GM12875 (cell line): Measurements from ENCODE around the gene MLST8.

Source experiments
- H3K4me3 ChIP-seq: one replicate; pipeline ENCODE4 v1.5.1; 2011; ENCODE audit warnings: low read depth, low read length, control low read depth
- CTCF ChIP-seq: IDR thresholded peaks from 2 replicates; pipeline ENCODE4 v1.5.1; 2011; ENCODE audit warnings: low read depth, mild to moderate bottlenecking, control low read depth, inconsistent platforms, low read length, moderate library complexity, borderline replicate concordance; ENCODE audit not compliant: insufficient read depth

MLST8 gene

GRCh38 chr16:2178321-2179106 lies 26.7 kb upstream of the MLST8 start:
- no peak for TF ChIP-seq CTCF
- no peak overlapping the region for H3K4me3 ChIP-seq

DNA sequence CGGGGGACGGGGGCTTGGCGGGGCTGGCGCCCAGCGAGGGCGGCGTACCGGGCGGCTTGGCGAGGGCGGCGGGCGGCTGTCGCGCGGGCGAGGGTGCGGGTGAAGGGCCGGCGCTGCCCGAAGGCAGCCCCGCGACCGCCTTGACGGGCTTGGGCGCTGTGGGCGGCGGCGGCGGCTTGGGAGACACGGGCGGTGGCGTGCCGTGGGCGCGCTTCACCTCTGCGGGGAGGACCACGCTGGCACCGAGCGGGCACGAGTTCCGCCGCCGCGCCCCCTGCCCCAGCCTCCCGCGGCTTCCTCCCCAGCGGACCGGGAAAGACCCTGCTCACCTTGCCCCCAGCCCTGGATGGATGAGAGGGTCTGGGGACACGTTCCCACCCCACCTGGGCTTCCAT lies 26.1 kb upstream of the MLST8 start:
- H3K4me3 ChIP-seq: no peak overlapping the region
- no peak for TF ChIP-seq CTCF

- no peak for TF ChIP-seq CTCF
- H3K4me3 ChIP-seq: no peak overlapping the region
These were observed 25.7 kb upstream of the MLST8 start for GRCh38 chr16:2179576-2179975.

DNA sequence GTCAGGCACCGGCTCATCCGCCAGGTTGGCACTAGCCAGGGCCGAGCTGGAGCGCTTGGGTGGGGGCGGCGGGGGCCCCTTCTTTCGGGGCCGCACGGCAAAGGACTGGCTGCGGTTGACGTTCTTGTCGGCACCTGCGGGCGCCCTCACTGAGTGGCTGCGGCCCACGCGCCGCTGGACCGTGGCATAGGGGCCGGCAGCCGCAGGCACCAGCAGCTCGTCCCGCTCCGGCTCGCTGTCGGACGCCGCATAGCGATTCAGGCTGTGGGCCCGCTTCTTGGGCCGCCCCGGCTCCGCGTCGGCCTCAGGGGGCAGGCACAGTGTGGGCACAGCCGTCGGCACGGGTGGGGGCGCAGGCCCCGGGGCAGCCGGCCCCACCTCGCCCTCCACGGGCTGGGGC lies 24.8 kb upstream of the MLST8 start:
- no peak overlapping the region for H3K4me3 ChIP-seq
- TF ChIP-seq CTCF: no peak

DNA sequence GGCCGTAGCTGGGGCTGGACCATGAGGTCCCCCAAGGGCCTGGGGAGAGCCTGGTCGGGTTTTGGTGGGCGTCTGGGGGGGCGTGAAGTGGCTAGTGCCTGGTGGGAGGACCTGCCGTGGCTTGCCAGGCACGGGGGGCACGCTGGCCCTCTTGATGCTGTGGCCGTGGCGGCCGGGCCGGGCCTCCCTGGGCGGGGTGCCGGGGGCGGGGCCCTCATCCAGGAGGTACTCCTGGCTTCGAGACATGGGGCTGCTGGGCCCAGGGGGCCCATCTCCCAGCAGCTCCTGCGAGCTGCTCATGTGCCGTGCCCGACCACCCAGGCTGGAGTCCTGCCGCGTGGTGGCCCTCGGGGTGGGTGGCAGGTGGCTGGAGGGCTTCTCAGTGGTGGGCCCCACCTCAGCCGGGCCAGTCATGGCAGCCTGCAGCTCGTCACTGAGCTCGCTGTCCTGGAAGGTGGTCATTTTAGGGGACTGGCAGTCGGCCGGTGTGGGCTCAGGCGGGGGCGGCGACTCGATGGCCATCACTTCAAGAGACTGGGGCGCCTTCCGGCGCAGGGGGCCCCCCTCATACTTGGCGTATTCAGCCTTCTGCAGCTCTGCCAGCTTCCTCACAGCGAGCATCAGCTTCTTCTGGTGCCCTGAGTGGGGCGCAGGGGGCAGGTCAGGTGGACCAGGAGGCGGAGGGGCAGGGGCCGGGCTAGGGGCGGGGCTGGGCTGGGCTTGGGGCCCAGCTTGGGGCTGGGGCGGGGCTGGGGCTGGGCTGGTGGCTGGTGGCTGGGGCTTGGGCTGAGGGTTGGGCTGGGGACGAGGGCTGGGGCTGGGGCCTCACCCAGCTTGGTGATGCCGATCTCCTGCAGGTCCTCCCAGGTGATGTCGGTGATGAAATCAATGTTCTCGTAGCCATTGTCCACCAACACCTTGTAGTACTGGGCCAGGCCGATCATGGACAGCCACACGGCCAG lies 24.0 kb upstream of the MLST8 start:
- H3K4me3 ChIP-seq: no peak overlapping the region
- TF ChIP-seq CTCF: no peak

DNA sequence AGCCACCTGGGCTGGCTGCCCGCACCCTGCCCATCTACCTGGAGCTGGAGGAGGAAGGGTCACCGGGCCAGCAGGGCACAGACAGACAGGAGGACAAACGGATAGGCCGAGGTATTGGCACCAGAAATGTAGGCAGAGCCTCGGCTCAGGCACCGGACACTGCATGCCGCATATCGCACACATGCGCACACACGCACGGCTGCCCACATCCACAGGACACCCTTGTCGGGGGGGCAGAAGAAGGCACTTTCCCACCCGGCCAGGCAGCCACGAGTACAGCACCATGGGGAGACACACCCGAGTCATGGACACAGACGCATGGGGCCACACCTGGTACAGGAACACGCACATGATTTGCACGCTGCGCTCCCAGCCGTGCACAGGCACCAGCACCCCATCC lies 23.3 kb upstream of the MLST8 start:
- H3K4me3 ChIP-seq: no peak overlapping the region
- no peak for TF ChIP-seq CTCF
